SK-N-SH (cell line): ENCODE data around the gene ZNF24.

Experiments used
- CHD2 ChIP-seq: fragments of 150-350 bp; IDR thresholded peaks from 2 replicates; pipeline ENCODE4 v1.6.1; 2018; ENCODE audit warnings: low read length; ENCODE audit not compliant: partially characterized antibody
- ELF1 ChIP-seq: IDR thresholded peaks from 2 replicates; pipeline ENCODE4 v1.4.0; 2012
- GABPA ChIP-seq: IDR thresholded peaks from 2 replicates; pipeline ENCODE4 v1.4.0; 2012; ENCODE audit warnings: low read depth, mild to moderate bottlenecking
- POLR2AphosphoS5 ChIP-seq: IDR thresholded peaks from 2 replicates; pipeline ENCODE4 v1.6.1; 2012; ENCODE audit warnings: low read depth, low read length
- TAF1 ChIP-seq: IDR thresholded peaks from 2 replicates; pipeline ENCODE4 v1.6.1; 2012; ENCODE audit warnings: low read depth, mild to moderate bottlenecking, low read length, moderate library complexity, borderline replicate concordance
- YY1 ChIP-seq: IDR thresholded peaks from 2 replicates; pipeline ENCODE4 v1.4.0; 2012; ENCODE audit warnings: low read depth, mild to moderate bottlenecking
- TF ChIP-seq, protein P1 (sequence below): IDR thresholded peaks from 2 replicates; pipeline ENCODE4; 2012
- TF ChIP-seq, protein P2 (sequence below): fragments of 200-600 bp; sonication (generic); IDR thresholded peaks from 2 replicates; pipeline ENCODE4 v1.6.1; 2017; ENCODE audit warnings: antibody characterized with exemption, mild to moderate bottlenecking, moderate library complexity

DNA sequence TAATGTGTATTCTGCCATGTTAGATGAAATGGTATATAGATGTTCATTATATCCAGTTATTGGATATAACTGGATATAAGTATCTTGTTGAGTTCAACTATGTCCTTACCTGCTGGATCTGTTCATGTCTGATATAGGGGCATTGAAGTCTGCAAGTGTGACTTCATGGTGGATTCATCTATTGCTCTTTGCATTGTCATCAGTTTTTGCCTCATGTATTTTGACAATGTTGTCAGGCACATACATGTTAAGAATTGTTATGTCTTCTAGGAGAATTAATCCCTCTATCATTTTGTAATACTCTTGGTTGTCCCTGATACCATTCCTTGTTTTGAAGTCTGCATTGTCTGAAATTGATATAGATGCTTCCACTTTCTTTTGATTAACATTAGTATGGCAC is 15.4 kb downstream of the ZNF24 start:
- TF ChIP-seq CHD2 (no peak), TAF1 (no peak), GABPA (no peak), POLR2AphosphoS5 (no peak), ELF1 (no peak), YY1 (no peak)
- TF ChIP-seq, protein P1, sequence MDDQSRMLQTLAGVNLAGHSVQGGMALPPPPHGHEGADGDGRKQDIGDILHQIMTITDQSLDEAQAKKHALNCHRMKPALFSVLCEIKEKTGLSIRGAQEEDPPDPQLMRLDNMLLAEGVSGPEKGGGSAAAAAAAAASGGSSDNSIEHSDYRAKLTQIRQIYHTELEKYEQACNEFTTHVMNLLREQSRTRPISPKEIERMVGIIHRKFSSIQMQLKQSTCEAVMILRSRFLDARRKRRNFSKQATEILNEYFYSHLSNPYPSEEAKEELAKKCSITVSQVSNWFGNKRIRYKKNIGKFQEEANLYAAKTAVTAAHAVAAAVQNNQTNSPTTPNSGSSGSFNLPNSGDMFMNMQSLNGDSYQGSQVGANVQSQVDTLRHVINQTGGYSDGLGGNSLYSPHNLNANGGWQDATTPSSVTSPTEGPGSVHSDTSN, result no peak
- TF ChIP-seq, protein P2, sequence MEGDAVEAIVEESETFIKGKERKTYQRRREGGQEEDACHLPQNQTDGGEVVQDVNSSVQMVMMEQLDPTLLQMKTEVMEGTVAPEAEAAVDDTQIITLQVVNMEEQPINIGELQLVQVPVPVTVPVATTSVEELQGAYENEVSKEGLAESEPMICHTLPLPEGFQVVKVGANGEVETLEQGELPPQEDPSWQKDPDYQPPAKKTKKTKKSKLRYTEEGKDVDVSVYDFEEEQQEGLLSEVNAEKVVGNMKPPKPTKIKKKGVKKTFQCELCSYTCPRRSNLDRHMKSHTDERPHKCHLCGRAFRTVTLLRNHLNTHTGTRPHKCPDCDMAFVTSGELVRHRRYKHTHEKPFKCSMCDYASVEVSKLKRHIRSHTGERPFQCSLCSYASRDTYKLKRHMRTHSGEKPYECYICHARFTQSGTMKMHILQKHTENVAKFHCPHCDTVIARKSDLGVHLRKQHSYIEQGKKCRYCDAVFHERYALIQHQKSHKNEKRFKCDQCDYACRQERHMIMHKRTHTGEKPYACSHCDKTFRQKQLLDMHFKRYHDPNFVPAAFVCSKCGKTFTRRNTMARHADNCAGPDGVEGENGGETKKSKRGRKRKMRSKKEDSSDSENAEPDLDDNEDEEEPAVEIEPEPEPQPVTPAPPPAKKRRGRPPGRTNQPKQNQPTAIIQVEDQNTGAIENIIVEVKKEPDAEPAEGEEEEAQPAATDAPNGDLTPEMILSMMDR, result no peak
